OCI-LY3 (cell line): Measurements from ENCODE around the gene KRABD2.

Experiments used
- EZH2phosphoT487 ChIP-seq: fragments of 200-600 bp; shearing (Covaris generic); IDR thresholded peaks from 2 replicates; pipeline ENCODE4 v1.6.1; 2018; ENCODE audit warnings: antibody characterized with exemption, mixed run types, low read depth
- TF ChIP-seq, protein P1 (sequence below): fragments of 200-600, 300-600 bp; sonication (generic); IDR thresholded peaks from 2 replicates; pipeline ENCODE4 v1.5.1; 2014; ENCODE audit warnings: antibody characterized with exemption, low read length, low read depth

DNA sequence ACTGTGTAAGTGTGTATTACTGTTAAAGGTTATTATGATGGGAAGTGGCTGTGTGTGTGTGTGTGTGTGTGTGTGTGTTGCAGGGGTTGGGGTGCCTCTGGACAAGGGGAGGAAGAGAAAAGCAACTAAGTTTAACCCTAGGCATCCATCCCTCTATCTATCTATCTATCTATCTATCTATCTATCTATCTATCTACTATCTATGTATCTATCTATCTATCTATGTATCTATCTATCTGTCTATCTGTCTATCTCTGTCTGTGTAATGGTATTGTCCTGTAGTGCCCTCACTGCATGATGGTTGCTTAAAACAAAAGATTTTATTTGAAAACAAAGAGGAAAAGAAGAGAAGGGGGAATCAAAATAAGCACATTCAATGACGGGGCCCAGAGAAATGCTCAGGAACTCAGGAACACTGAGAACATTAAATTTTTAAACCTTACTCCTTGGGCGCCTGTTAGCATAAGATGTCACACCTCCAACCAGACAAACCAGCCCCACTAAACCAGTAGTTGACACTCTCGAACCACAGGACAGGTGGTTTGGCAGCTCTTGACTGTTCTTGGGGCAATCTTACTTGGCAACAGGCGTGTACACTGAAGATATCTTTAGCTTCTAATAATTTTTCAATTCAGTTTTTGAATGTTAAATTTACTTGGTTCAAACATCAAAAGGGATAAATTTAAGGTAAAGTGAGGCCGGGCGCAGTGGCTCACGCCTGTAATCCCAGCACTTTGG is 11.6 kb upstream of the KRABD2 start:
- TF ChIP-seq, protein P1, sequence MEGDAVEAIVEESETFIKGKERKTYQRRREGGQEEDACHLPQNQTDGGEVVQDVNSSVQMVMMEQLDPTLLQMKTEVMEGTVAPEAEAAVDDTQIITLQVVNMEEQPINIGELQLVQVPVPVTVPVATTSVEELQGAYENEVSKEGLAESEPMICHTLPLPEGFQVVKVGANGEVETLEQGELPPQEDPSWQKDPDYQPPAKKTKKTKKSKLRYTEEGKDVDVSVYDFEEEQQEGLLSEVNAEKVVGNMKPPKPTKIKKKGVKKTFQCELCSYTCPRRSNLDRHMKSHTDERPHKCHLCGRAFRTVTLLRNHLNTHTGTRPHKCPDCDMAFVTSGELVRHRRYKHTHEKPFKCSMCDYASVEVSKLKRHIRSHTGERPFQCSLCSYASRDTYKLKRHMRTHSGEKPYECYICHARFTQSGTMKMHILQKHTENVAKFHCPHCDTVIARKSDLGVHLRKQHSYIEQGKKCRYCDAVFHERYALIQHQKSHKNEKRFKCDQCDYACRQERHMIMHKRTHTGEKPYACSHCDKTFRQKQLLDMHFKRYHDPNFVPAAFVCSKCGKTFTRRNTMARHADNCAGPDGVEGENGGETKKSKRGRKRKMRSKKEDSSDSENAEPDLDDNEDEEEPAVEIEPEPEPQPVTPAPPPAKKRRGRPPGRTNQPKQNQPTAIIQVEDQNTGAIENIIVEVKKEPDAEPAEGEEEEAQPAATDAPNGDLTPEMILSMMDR: no peak
- TF ChIP-seq EZH2phosphoT487: no peak
